DMS79 (cell line): Measurements from ENCODE around the gene DSCAML1.
"Not testable (repeated sequence)": the region's sequence is repeated elsewhere in the genome, so short reads cannot be mapped to it uniquely, and the experiment has no call there.

Source experiments
- DNase-seq: peaks from one replicate; lab custom pipeline; 2025; lab: John Stamatoyannopoulos, UW

Gene DSCAML1

DNA sequence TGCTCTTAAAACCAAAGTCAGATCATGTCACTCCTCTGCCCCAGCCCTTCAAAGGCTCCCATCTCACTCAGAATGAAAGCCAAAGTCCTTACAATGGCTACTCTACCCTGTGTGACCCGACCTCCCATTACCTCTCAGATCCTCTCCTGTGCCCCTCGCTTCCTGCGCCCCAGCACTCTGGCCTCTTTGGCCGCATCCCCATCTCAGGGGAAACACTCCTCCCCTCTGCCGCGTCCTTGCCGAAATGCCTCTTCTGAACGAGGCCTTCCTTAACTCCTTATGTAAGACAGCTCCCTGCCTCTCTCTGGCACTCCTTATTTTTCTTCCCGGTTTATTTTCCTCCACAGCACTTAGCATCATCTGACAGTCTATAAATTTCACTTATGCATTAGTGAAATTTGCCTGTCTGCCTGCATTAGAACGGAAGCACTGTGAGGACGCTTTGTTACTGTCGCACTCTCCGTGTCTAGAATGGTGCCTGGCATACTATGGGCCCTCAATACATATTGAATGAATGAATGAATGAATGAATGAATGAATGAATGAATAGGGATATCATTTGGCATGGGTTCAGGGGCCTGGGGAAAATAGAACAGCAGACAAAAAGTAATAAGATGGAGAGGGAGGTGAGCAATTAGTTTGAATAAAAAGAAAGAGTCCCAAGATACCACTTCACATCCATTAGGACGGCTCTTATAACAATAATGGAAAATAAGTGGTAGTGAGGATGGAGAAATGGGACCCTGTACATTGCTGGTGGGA lies 331.6 kb downstream of the DSCAML1 start:
- peak; percentile 90 for DNase-seq

GRCh38 chr11:117464778-117465177 lies 332.2 kb downstream of the DSCAML1 start:
- DNase-seq, result no peak

GRCh38 chr11:117462864-117463247 lies 334.2 kb downstream of the DSCAML1 start:
- DNase-seq, result no peak

DNA sequence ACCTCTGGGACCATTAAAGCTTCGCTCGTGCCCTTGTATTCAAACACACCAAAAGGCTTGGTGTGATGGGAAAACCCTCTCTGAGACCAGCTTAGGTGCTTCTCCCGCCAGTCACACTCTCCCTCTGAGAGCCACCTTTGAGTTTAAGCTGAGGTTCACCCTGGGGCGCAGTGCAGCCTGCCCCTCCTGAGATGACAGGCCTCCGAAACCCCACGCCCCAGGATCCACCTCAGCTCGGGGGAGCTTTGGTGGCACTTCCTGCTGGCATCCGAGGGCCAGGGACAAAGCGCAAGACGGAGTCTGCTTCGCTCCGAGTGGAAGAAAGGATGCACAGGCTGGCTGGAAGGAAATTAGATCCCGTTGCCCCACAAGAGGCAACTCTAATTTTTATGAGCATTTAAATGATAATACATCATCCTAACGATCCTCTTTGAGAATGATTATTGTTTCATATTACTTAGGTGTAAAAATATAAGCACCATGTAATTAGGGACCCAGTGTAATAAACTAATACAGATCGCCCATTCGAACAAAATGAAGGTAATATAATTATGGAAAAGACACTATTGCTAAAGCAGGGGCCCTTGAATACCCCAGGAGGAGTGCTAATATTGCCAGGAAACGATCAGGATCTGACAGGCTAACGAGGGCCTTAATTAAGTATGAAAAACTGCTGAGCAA lies 334.7 kb downstream of the DSCAML1 start:
- no peak for DNase-seq

DNA sequence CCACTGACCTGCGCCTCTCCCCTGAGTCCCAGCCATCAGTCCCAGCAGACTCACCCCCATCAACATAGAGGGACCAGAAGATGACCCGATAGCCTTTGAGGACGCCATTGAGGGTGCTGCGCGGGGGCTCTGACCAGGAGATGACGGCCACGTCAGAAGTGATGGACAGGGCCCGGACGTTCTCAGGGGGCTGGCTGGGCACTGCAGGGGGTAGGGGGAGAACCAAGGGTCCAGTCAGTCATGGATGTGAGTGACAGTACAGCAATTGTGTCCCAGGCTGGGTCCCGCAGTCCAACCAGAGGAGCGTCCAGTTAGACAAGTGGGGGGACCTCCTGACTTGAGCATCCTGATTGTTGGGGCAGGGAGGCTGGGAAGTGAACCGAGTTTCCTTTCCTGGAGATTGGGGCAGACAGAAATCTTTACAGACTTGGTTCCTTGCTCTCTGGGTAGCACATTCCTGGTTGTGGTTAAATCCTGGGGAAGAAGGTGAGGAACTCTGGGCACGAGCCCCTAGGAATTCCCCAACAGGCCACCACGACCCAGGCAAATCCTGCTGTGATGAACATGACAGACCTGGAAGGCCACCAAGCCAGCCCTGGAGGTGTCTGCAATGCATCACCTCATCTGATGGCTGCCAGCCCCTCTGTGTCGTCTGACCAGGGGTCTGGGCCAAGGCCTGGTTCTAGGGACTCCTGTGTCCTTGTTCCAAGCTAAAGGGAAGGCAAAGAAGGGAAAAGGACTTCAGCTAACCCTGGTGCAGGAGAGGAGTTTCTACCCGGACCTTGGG lies 335.4 kb downstream of the DSCAML1 start:
- no peak for DNase-seq

DNA sequence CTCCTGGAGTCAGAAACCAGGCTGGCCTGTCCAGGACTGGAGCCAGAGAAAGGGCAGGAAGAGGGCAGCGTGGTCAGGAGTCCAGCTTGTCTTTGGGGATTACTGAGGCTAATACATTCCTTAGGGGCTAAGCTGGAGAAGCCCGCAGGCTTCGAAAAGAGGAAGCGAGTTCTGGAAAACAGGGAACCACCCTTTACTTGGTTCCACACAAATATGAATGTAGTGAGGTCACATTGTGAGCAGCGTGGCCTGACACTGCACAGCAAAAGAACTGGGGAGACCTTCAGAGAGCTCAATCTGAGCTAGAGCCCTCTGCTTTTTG lies 337.1 kb downstream of the DSCAML1 start:
- no peak for DNase-seq

DNA sequence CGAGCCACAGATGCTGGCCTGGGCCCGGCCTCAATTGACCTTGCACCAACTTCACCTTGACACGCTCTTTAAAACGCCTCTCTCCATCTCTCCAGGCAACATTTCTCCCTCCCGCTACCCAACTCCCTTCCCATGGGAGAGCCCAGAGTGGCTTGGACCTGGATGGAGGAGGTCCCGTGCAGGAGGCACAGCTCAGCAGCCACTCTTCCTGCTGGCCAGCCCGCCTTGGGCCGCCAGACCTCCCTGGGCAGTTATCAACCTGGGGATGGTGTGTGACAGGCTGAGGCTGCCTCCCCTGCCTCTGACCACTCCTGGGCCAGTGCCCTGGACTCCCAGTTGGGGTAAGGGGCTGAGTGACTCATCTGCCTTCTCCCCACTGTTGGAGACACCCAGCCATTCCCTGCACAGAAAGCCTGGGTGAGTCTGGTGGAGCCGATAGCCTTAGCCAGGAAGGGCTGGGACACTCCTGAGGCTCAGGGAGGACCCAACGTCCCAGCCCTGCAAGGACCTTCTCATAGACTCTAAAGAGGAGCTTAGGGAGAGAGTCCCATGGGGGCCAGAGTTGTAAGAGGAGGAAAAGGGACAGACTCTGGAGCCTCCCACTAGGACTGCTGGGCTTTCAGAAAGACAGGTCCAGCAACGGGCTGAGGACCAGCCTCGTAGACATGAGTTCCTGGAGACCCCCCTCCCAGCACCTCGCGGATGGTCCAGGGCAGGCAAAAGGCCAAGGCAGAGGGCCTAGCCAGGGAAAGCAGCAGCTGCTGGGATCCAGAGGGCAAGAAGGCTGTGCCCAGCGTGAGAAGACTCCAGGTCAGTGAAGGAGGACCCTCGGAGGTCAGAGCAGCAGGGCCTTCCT lies 337.7 kb downstream of the DSCAML1 start:
- DNase-seq, result no peak

DNA sequence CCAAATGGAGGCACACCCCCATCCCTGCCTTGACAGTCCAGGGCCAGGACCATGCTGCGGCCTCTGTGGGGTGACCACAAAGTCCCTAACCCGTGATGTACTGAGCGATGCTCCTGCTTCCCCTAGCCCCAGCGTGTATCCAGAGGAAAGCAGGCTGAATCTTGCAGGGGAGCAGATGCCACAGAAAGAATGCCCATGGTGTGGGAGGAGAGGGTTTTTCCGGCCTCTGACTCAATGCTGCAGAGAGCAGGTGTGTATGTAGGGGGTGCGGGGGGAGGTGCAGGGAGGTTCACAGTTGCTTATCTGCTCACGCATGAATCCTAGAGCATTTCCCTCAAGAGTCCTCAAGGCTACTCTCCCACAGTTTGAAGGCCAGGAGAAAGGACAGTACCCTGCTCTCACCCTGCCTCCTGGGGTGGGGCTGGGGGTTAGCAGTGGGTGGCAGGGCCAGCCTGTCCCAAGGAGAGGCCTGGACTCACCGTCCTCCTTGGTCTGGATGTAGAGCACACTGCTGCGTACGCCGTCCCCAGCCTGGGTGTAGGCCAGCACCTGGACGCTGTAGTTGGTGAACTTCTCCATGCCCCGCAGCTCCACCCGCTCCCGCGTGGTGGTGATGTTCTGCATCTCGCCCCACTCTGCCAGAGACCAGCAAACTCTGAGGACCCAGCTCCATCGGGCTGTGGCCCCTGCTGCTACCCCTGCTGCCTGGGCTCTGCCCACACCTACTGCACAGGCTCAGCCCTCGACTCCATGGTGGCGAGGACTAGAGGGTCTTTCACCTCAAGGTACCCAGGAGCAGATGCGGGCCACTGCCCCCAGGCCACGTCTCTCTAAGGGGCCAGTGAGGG lies 338.5 kb downstream of the DSCAML1 start:
- DNase-seq, result peak; percentile 48

DNA sequence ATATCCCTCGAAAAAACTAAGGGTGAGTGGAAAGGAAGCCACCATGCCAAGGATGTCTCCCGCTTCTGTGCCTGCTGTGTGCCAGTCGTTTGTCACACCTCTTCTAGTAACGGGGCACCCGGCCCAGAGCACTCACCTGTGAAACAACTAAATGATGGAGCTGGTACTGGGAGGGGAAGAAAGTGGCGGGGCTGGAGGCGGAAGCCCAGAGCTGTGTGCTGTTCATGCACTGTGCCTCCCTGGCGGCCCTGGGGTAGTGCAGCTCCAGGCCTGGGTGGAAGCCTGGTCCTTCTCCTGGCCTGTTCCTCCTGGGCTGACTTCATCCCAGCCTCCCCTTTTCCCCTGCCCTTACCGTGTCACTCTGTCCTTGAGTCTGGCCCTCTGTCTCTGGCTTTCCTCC lies 339.2 kb downstream of the DSCAML1 start:
- peak; percentile 67 for DNase-seq

DNA sequence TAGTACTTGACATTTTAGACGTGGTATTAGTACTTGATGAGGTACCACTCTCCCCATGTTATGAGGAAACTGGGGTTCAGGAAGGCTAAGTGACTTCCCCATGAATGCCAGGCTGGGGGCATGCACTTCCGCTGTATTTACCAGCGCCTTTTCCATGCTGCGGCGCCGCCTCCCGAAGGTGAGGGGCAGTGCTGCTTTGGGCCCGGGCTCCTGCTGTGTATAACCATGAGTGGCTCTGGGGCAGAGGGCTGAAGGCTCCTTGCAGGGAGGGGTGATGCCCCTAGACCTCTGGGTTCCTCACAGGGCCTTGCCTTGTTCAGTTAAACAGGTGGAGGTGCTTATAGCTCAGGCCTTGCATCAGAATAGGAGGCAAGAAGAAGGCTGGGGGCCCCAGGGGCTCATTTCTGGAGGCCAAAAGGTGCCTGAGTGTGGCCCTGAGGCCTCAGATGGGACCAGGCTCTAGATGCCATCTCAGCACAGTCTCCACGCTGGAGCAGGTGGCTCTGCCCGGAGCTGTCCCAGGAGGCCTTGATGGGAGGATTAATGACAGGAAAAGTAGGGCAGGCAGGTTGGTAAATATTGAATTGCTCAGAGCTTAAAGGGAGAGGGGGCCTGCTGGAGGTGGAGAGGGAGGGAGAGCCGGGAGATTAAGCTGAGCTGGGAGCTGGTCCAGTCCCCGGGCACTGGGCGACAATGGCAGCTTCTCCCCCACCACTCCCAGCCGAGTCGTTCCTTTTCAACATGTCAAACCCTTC lies 339.8 kb downstream of the DSCAML1 start:
- DNase-seq, result peak; percentile 58

GRCh38 chr11:117456721-117457029 lies 340.3 kb downstream of the DSCAML1 start:
- DNase-seq, result not testable (repeated sequence)

DNA sequence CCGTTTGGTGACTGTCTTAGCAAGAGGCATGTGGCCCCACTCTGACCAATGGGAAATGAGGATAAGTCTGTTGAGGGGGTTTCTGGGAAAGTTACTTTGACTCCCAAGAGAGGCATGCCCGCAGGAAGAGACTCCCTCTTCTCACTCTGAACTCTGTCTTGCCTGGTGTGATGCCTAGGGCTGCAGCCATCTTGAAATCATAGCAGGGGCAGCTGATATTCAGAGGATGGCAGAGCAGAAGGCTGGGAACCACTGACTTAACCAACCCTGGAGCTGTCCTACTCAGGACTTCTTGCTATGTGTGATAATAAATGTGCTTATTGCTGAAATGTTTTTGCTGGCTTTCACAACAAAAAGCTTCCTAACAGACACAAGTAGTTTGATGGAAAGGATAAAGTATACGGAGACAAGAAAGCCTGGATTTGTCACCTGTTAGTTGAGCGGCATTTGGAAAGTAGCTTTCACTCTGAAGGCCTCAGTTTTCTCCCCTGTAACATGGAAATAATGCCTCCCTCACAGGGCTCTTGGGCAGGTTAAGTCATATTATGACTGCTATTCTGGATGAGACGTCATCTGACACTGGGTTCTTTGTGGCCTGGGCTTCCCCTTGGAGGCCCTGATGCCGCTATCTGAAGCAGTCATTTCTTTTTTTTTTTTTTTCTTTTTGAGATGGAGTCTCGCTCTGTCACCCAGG lies 340.8 kb downstream of the DSCAML1 start:
- no peak for DNase-seq

GRCh38 chr11:117454564-117454917 lies 342.5 kb downstream of the DSCAML1 start:
- no peak for DNase-seq

GRCh38 chr11:117453886-117454563 lies 343.0 kb downstream of the DSCAML1 start:
- DNase-seq, result no peak

GRCh38 chr11:117449111-117449693 lies 347.8 kb downstream of the DSCAML1 start:
- DNase-seq, result no peak

DNA sequence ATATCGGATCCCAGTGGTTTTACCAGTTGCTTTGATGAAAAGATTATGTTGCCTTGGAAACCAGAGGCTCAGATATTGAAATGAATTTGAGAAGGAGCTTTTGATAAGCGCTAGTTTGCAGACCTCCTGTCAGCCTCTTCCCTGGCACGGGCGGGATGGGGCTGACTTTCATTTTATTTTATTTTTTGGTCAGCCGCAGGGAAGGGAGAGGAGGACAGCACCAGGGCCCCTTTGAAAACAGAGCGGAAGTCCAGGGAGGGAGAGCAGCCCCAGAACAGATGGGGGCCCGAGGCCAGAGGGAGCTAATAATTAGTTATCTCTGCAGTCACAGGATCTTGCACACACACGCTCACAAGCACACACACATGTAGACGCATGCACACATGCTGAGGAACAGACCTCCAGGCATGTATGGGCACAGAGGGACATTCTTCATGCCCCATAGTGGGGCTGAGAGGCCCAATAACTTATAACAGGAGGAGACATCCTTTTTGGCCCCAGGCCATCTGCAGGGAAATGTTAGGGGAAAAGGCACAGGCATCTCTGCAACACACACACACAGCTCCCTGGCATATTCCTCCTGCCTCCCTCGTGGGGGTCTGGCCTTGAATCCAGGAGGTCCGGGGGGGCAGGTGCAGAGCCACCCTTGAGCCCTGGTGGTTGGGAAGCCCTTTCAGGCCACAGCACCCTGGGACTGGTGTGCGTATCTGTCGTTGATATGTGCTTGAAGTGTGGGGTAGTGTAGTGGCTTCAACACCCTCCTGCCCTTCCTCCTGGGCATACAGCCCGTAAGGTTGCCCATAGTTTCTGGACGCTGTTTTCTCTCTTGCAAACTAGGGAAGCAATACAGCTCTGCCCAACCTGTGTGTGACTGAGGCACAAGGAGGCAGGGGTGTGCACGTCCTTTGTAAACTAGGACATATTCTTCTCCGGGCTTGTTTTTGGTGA lies 352.0 kb downstream of the DSCAML1 start:
- DNase-seq, result no peak

GRCh38 chr11:117444256-117444655 lies 352.8 kb downstream of the DSCAML1 start:
- no peak for DNase-seq
